Suprapubic skin (tissue), 4 donors: ENCODE measurements around the gene SLC16A13. TPM values are rescaled to one million over a fixed set of nuclear protein-coding genes. Genes with fewer than 3 reads are reported as not detected.

Experiments
- DNase-seq, 2 donors: peaks; one replicate each; pipeline ENCODE4 v3.0.0-alpha.2; 2019; ENCODE audit warnings: low spot score in 2 of 2
- H3K27ac ChIP-seq: fragments of 200-600 bp; sonication (generic); one replicate; pipeline ENCODE4 v1.5.1; 2019
- H3K27me3 ChIP-seq: fragments of 200-600 bp; sonication (generic); one replicate; pipeline ENCODE4 v1.5.1; 2019
- H3K36me3 ChIP-seq: fragments of 200-600 bp; sonication (generic); one replicate; pipeline ENCODE4 v1.5.1; 2019
- H3K4me1 ChIP-seq: fragments of 200-600 bp; sonication (generic); one replicate; pipeline ENCODE4 v1.5.1; 2019
- H3K4me3 ChIP-seq: fragments of 200-600 bp; sonication (generic); one replicate; pipeline ENCODE4 v1.5.1; 2019; ENCODE audit warnings: mild to moderate bottlenecking
- H3K9me3 ChIP-seq: fragments of 200-600 bp; sonication (generic); one replicate; pipeline ENCODE4 v1.5.1; 2019
- EP300 ChIP-seq: sonication (generic); formaldehyde crosslinking; IDR thresholded peaks from one replicate; pipeline ENCODE4 v1.6.1; 2017; ENCODE audit warnings: antibody characterized with exemption
- POLR2A ChIP-seq, 2 donors: fragments of 450-650 bp; IDR thresholded peaks; one replicate each; pipeline ENCODE4 v1.6.1; 2017; ENCODE audit warnings: antibody characterized with exemption in 2 of 2, mild to moderate bottlenecking in 2 of 2, moderate library complexity in 2 of 2
- POLR2AphosphoS5 ChIP-seq, 3 donors: sonication (generic); formaldehyde crosslinking; IDR thresholded peaks; one replicate each; pipeline ENCODE4 v1.6.1; 2017; ENCODE audit warnings: antibody characterized with exemption in 3 of 3
- WGBS: methylation state at CpG from one replicate; pipeline ENCODE4 v1.1.5; 2018; 5-methylcytosine and 5-hydroxymethylcytosine counted together
- total RNA-seq, 4 donors: library from RNA; depleted of rRNA; stranded (reverse); fragments of >200 nt; gene quantifications; one replicate each; pipeline ENCODE4 v1.1.0, GENCODE V29; 2016
- TF ChIP-seq, protein P1 (sequence below), 2 donors: fragments of 200-600 bp in 1 of 2; fragments of 450-650 bp in 1 of 2; sonication (generic) in 1 of 2; IDR thresholded peaks; one replicate each; pipeline ENCODE4 v1.5.1; 2016 to 2019; ENCODE audit warnings: antibody characterized with exemption in 2 of 2, mild to moderate bottlenecking in 1 of 2, moderate library complexity in 1 of 2

Gene SLC16A13
- total RNA-seq, 4 donors from 2014 or later, result 1.5 to 4.9 (median 3.7) TPM

DNA sequence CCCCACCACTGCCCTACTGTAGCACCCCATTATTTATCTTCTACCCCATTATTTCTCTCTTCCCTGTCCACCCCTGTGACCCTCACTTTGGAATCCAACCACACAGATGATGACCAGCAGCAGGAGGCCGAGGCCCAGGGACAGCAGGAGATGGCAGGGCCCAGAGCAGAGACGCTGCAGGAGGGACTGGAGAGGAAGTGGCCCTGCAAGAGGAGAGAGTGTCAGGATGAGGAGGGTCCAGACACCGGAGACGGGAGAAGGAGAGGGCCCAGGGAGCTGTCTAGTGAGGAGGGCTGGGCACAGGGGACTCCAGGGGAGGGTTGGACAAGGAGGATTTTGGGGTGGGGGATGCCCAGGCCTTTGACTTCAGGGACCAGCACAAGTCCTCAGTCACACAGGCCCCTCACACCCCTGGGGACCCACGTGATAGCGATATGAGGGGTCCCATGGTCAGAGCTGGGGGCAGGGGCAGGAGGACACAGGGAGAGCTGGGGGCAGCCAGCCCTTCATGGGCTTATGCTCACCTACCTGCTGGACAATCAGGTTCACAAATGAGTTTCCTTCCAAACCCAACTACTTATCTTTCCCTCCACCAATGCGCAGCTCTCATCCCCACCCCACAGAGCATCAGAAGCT lies 42.2 kb downstream of the SLC16A13 start:
- Histone ChIP-seq H3K27ac (no peak overlapping the region), H3K36me3 (no peaks in the 10 kb centered on the region), H3K4me1 (peaks cover 3% of the 10 kb centered on the region), H3K9me3 (no peaks in the 10 kb centered on the region), H3K27me3 (no peaks in the 10 kb centered on the region), H3K4me3 (no peak overlapping the region)
- DNase-seq, result no peak
- TF ChIP-seq POLR2A (IDR thresholded peaks at IDR 0.05), result no peak
- TF ChIP-seq, protein P1, sequence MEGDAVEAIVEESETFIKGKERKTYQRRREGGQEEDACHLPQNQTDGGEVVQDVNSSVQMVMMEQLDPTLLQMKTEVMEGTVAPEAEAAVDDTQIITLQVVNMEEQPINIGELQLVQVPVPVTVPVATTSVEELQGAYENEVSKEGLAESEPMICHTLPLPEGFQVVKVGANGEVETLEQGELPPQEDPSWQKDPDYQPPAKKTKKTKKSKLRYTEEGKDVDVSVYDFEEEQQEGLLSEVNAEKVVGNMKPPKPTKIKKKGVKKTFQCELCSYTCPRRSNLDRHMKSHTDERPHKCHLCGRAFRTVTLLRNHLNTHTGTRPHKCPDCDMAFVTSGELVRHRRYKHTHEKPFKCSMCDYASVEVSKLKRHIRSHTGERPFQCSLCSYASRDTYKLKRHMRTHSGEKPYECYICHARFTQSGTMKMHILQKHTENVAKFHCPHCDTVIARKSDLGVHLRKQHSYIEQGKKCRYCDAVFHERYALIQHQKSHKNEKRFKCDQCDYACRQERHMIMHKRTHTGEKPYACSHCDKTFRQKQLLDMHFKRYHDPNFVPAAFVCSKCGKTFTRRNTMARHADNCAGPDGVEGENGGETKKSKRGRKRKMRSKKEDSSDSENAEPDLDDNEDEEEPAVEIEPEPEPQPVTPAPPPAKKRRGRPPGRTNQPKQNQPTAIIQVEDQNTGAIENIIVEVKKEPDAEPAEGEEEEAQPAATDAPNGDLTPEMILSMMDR (IDR thresholded peaks at IDR 0.05), result no peak
- no peak for TF ChIP-seq POLR2AphosphoS5 (IDR thresholded peaks at IDR 0.05)
- no peak for TF ChIP-seq EP300
- WGBS, result 95% methylated on average over 6 of the region's 7 CpGs

DNA sequence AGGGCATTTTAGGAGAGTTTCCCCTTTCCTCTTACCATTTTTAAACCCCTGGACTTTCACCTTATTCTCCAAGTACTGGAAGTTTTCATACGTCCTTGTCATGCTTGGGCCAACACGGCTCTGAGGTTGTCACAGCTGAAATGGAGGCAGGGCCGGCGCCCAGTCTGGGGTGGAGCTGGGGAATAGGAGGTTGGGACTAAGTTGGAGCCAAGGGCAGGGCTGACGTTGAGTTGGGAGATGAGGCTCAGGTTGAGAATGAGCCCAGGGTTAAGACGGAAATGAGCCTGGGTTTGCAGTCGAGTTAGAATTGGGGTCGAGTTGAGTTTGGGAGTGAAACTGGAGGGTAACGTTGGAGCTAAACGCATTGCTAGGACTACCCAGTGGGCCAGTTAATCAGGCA lies 42.9 kb downstream of the SLC16A13 start:
- Histone ChIP-seq H3K27ac (no peak overlapping the region), H3K9me3 (no peaks in the 10 kb centered on the region), H3K36me3 (no peaks in the 10 kb centered on the region), H3K4me3 (no peak overlapping the region), H3K27me3 (peaks cover 2% of the 10 kb centered on the region), H3K4me1 (peaks cover 3% of the 10 kb centered on the region)
- WGBS, result 82% methylated on average over 10 of the region's 10 CpGs
- TF ChIP-seq POLR2AphosphoS5 (IDR thresholded peaks at IDR 0.05) (no peak), EP300 (no peak), POLR2A (IDR thresholded peaks at IDR 0.05) (no peak)
- TF ChIP-seq, protein P1 (IDR thresholded peaks at IDR 0.05), result no peak
- no peak for DNase-seq

- TF ChIP-seq, protein P1 (IDR thresholded peaks at IDR 0.05), result no peak
- TF ChIP-seq POLR2AphosphoS5 (IDR thresholded peaks at IDR 0.05), result no peak
- no peak for TF ChIP-seq POLR2A (IDR thresholded peaks at IDR 0.05)
- TF ChIP-seq EP300, result no peak
- WGBS, result 74% methylated on average over 15 of the region's 15 CpGs
These were observed 44.0 kb downstream of the SLC16A13 start, which contains the start of gene CLEC10A for GRCh38 chr17:7079581-7080455. Gene CLEC10A (minus strand): TSS chr17:7080251. CDS start chr17:7078812, 1,439 bp downstream.

DNA sequence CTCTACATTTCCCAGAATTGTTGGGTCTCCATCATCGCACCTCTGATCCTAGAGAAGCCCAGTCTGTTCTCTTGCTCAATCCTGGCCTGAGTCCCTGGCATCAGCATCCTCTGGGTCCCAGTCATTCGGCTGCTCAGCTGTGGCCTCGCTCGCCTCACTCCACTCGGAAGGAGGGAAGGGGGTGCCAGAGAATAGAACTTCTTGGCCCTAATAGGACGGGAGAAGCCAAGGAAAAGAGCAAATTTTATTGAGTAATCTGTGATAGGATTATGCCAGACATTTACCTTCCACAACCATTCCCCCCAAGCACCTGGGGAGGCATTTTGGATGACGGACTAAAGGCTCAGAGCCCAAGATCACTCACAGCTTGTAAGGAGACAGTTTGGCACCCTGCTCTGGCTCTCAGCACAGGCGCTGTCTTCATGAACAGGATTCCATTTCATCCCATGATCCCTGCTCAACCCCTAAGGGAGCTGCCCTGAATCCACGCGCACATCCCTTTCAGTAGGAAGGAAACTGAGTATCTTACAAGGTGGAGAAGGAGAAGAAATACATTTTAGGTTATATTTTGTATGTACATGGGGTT lies 44.7 kb downstream of the SLC16A13 start:
- no peak overlapping the region for H3K4me3 ChIP-seq
- H3K36me3 ChIP-seq, result no peaks in the 10 kb centered on the region
- no peak overlapping the region for H3K27ac ChIP-seq
- TF ChIP-seq, protein P1 (IDR thresholded peaks at IDR 0.05), result no peak
- TF ChIP-seq EP300 (no peak), POLR2AphosphoS5 (IDR thresholded peaks at IDR 0.05) (no peak), POLR2A (IDR thresholded peaks at IDR 0.05) (no peak)
- H3K4me1 ChIP-seq, result peaks cover 3% of the 10 kb centered on the region
- peaks cover 2% of the 10 kb centered on the region for H3K27me3 ChIP-seq
- H3K9me3 ChIP-seq, result no peaks in the 10 kb centered on the region
- DNase-seq, result no peak
- WGBS, result 47% methylated on average over 10 of the region's 10 CpGs

More at GRCh38 chr17:7079581-7080455, 44.0 kb downstream of the SLC16A13 start, which contains the start of gene CLEC10A:
- DNase-seq, result no peak
- peaks cover 2% of the 10 kb centered on the region for H3K27me3 ChIP-seq
- no peaks in the 10 kb centered on the region for H3K9me3 ChIP-seq
- no peak within 1 kb of the TSS for H3K27ac ChIP-seq
- H3K4me1 ChIP-seq, result peaks cover 3% of the 10 kb centered on the region
- peak within 1 kb of the TSS; percentile 17 for H3K4me3 ChIP-seq
- no peaks in the 10 kb centered on the region for H3K36me3 ChIP-seq
